Gastroesophageal sphincter (tissue), 4 donors: Measurements from ENCODE around the gene AP1M2. TPM values are rescaled to one million over a fixed set of nuclear protein-coding genes. Genes with fewer than 3 reads are reported as not detected.

Experiments
- ATAC-seq: fragments of 150-250 bp; one replicate; pipeline ENCODE4 v1.9.1; 2016; ENCODE audit warnings: mild to moderate bottlenecking, moderate library complexity
- H3K27ac ChIP-seq, 4 donors: fragments of 200-600 bp; sonication (generic) in 3 of 4; 1 replicate in 3 of 4; 2 replicates in 1 of 4; pipeline ENCODE4 v1.5.1; 2016 to 2019
- H3K27me3 ChIP-seq: fragments of 200-600 bp; sonication (generic); one replicate; pipeline ENCODE4 v1.5.1; 2019
- H3K36me3 ChIP-seq, 2 donors: fragments of 200-600 bp; sonication (generic); one replicate each; pipeline ENCODE4 v1.5.1; 2019; ENCODE audit warnings: control low read depth in 1 of 2
- H3K4me1 ChIP-seq, 3 donors: fragments of 200-600 bp; sonication (generic); 1 replicate in 2 of 3; 2 replicates in 1 of 3; pipeline ENCODE4 v1.5.1; 2016 to 2019; ENCODE audit warnings: control low read depth in 2 of 3
- H3K4me3 ChIP-seq, 2 donors: fragments of 200-600 bp; sonication (generic); one replicate each; pipeline ENCODE4 v1.5.1; 2019; ENCODE audit warnings: mild to moderate bottlenecking in 1 of 2, moderate library complexity in 1 of 2
- H3K9me3 ChIP-seq, 3 donors: fragments of 200-600 bp; sonication (generic); one replicate each; pipeline ENCODE4 v1.5.1; 2017 to 2019; ENCODE audit warnings: control low read depth in 2 of 3
- CTCF ChIP-seq, 4 experiments: fragments of 200-600 bp in 2 of 4; fragments of 450-650 bp in 2 of 4; sonication (generic) in 1 of 4; IDR thresholded peaks; one replicate each; pipeline ENCODE4 v1.5.1; 2017 to 2019; ENCODE audit warnings: antibody characterized with exemption in 4 of 4, mild to moderate bottlenecking in 2 of 4, moderate library complexity in 2 of 4
- EP300 ChIP-seq: sonication (generic); formaldehyde crosslinking; IDR thresholded peaks from one replicate; pipeline ENCODE4 v1.6.1; 2017; ENCODE audit warnings: antibody characterized with exemption, mild to moderate bottlenecking
- POLR2A ChIP-seq, 2 donors: fragments of 450-650 bp; IDR thresholded peaks; one replicate each; pipeline ENCODE4 v1.6.1; 2017; ENCODE audit warnings: antibody characterized with exemption in 2 of 2, mild to moderate bottlenecking in 2 of 2, moderate library complexity in 1 of 2
- POLR2AphosphoS5 ChIP-seq: sonication (generic); formaldehyde crosslinking; IDR thresholded peaks from one replicate; pipeline ENCODE4 v1.6.1; 2017; ENCODE audit warnings: antibody characterized with exemption
- whole genome bisulfite sequencing, 2 donors: methylation state at CpG; one replicate each; pipeline ENCODE4 v1.1.5; 2018; ENCODE audit warnings: low coverage in 1 of 2; 5-methylcytosine and 5-hydroxymethylcytosine counted together
- total RNA-seq, 4 donors: library from RNA; depleted of rRNA; stranded (reverse); fragments of >200 nt; gene quantifications; one replicate each; pipeline ENCODE4 v1.1.0, GENCODE V29; 2016

AP1M2 gene
- total RNA-seq, 4 donors from 2014 or later: 13.2 TPM; not detected in 3

GRCh38 chr19:10604460-10604980, 17.4 kb upstream of the AP1M2 start:
- ATAC-seq: no peak
- 80 to 85% methylated on average over 3 to 5 of the region's 9 CpGs for WGBS, 2 donors
- Histone ChIP-seq H3K27me3 (no peaks in the 10 kb centered on the region), H3K4me1 (peaks cover 0 to 32% (median 14%) of the 10 kb centered on the region in 3 donors), H3K36me3 (no peaks in the 10 kb centered on the region), H3K4me3 (peak overlapping the region in 1 of 2 donors; percentile 99), H3K9me3 (no peaks in the 10 kb centered on the region), H3K27ac (peak overlapping the region in 3 of 4 donors; percentile 91 to 95 (median 92))
- TF ChIP-seq EP300 (no peak), POLR2AphosphoS5 (no peak), CTCF (IDR thresholded peaks at IDR 0.05) (no peak), POLR2A (IDR thresholded peaks at IDR 0.05) (no peak)

- WGBS, 2 donors: 41 to 42% methylated on average over 4 to 5 of the region's 9 CpGs
- H3K27me3 ChIP-seq: no peaks in the 10 kb centered on the region
- peak overlapping the region in 1 of 2 donors; percentile 99 for H3K4me3 ChIP-seq
- H3K9me3 ChIP-seq: no peaks in the 10 kb centered on the region
- TF ChIP-seq POLR2A (IDR thresholded peaks at IDR 0.05) (no peak), EP300 (no peak), POLR2AphosphoS5 (no peak), CTCF (IDR thresholded peaks at IDR 0.05) (no peak)
- ATAC-seq: no peak
- peak overlapping the region; percentile 65 to 95 (median 92) for H3K27ac ChIP-seq
- no peaks in the 10 kb centered on the region for H3K36me3 ChIP-seq
- H3K4me1 ChIP-seq: peaks cover 0 to 32% (median 14%) of the 10 kb centered on the region in 3 donors
Measured at GRCh38 chr19:10603873-10604459, 16.9 kb upstream of the AP1M2 start.

DNA sequence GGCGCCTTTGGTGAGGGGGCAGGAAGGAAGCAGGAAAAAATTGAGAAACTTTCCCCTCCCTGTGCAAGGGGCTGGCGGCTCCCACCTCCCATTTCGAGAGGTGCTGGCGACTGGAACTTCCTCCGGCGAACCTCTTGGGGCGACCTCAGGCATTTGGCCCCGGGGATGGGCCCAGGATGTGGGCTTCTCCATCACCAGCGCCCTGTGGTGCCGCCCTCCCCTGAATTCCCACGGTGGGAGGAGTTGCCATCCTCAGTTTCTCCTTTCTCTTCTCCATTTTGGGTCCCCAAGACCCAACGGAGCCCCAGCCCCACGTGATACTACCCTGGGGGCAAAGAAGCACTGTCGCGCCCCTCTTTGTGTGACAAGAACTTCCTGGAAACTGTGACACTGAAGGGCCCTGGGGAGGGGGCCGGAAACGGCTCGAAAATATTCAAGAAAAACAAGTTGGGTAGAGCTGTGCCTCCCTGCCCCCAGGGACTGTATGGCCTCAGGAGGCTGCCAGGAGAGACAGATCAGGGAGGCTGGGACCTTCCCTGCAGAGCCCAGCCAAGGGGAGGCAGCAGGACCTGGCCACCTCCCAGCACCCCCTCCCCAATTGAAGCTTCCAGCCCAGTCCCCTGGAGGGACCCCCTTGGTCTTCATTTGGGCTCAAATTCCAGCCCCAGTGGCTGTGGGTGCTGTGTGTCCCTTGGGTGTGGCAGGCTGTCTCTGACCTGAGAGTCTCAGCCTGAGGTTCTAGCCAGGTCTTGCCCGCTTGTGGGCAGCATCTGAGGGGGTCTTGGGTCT, 16.2 kb upstream of the AP1M2 start:
- WGBS, 2 donors: 0% methylated on average over 8 of the region's 19 CpGs; no CpG with 5 or more reads in 1 of the 2 donors
- H3K4me1 ChIP-seq: peaks cover 0 to 32% (median 14%) of the 10 kb centered on the region in 3 donors

GRCh38 chr19:10602330-10603083, 15.4 kb upstream of the AP1M2 start:
- peak overlapping the region; percentile 65 to 95 (median 92) for H3K27ac ChIP-seq
- peak overlapping the region; percentile 79 to 99 for H3K4me3 ChIP-seq
- H3K9me3 ChIP-seq: no peaks in the 10 kb centered on the region
- peak; percentile 62 for TF ChIP-seq POLR2AphosphoS5
- TF ChIP-seq EP300: no peak
- peak; percentile 38 to 47 for TF ChIP-seq POLR2A (IDR thresholded peaks at IDR 0.05)
- peaks cover 9% of the 10 kb centered on the region for H3K27me3 ChIP-seq
- ATAC-seq: peak; percentile 98
- H3K4me1 ChIP-seq: peaks cover 0 to 32% (median 14%) of the 10 kb centered on the region in 3 donors
- WGBS, 2 donors: 0% methylated on average over 5 to 6 of the region's 76 CpGs
- H3K36me3 ChIP-seq: no peaks in the 10 kb centered on the region

More for the DNA sequence above, 16.2 kb upstream of the AP1M2 start:
- peak; percentile 8 for ATAC-seq
- peak overlapping the region; percentile 79 to 99 for H3K4me3 ChIP-seq
- TF ChIP-seq POLR2AphosphoS5: no peak
- no peak for TF ChIP-seq POLR2A (IDR thresholded peaks at IDR 0.05)
- TF ChIP-seq EP300: no peak
- no peak for TF ChIP-seq CTCF (IDR thresholded peaks at IDR 0.05)
- H3K36me3 ChIP-seq: no peaks in the 10 kb centered on the region
- H3K9me3 ChIP-seq: no peaks in the 10 kb centered on the region
- peak overlapping the region; percentile 65 to 95 (median 92) for H3K27ac ChIP-seq
- peaks cover 2% of the 10 kb centered on the region for H3K27me3 ChIP-seq

GRCh38 chr19:10601999-10602329, 14.9 kb upstream of the AP1M2 start:
- Histone ChIP-seq H3K27me3 (peaks cover 11% of the 10 kb centered on the region), H3K27ac (peak overlapping the region in 3 of 4 donors; percentile 30 to 95 (median 91)), H3K4me1 (peaks cover 0 to 32% (median 14%) of the 10 kb centered on the region in 3 donors), H3K36me3 (no peaks in the 10 kb centered on the region), H3K9me3 (no peaks in the 10 kb centered on the region), H3K4me3 (peak overlapping the region in 1 of 2 donors; percentile 99)
- ATAC-seq: no peak
- TF ChIP-seq POLR2A (IDR thresholded peaks at IDR 0.05): no peak
- TF ChIP-seq EP300: no peak
- TF ChIP-seq CTCF (IDR thresholded peaks at IDR 0.05): no peak
- TF ChIP-seq POLR2AphosphoS5: no peak
- WGBS, 2 donors: 22 to 50% methylated on average over 1 to 6 of the region's 7 CpGs
